Neural progenitor cell (in vitro differentiated cells): Measurements from ENCODE around the gene CLDN8. TPM values are rescaled to one million over a fixed set of nuclear protein-coding genes. Genes with fewer than 3 reads are reported as not detected.

Source experiments
- DNase-seq: peaks from one replicate; pipeline ENCODE4 v3.0.0-alpha.2; 2016; ENCODE audit warnings: low spot score
- H2AFZ ChIP-seq: fragments of 200-600 bp; sonication (generic); replicated peaks from 2 replicates; pipeline ENCODE4 v1.6.1; 2016; ENCODE audit warnings: antibody characterized with exemption
- H3F3A ChIP-seq: fragments of 200-600 bp; sonication (generic); 2 replicates; pipeline ENCODE4 v1.6.1; 2016; ENCODE audit warnings: antibody characterized with exemption, low read depth
- H3K27ac ChIP-seq: fragments of 200-600 bp; sonication (generic); 2 replicates; pipeline ENCODE4 v1.5.1; 2016; ENCODE audit warnings: mild to moderate bottlenecking
- H3K27me3 ChIP-seq: fragments of 200-600 bp; sonication (generic); 2 replicates; pipeline ENCODE4 v1.6.1; 2016; ENCODE audit warnings: mild to moderate bottlenecking, moderate library complexity
- H3K36me3 ChIP-seq: fragments of 200-600 bp; sonication (generic); 2 replicates; pipeline ENCODE4 v1.5.1; 2016
- H3K4me1 ChIP-seq: fragments of 200-600 bp; sonication (generic); 2 replicates; pipeline ENCODE4 v1.6.1; 2016; ENCODE audit warnings: mixed run types
- H3K4me2 ChIP-seq: fragments of 200-600 bp; sonication (generic); 2 replicates; pipeline ENCODE4 v1.6.1; 2016
- H3K4me3 ChIP-seq: fragments of 200-600 bp; sonication (generic); 2 replicates; pipeline ENCODE4 v1.5.1; 2016
- H3K79me2 ChIP-seq: fragments of 200-600 bp; sonication (generic); 2 replicates; pipeline ENCODE4 v1.6.1; 2016; ENCODE audit warnings: low read depth
- H3K9ac ChIP-seq: fragments of 200-600 bp; sonication (generic); 2 replicates; pipeline ENCODE4 v1.6.1; 2016
- H3K9me3 ChIP-seq: fragments of 200-600 bp; sonication (generic); 2 replicates; pipeline ENCODE4 v1.5.1; 2016; ENCODE audit warnings: low read depth
- H4K20me1 ChIP-seq: fragments of 200-600 bp; sonication (generic); 2 replicates; pipeline ENCODE4 v1.6.1; 2016; ENCODE audit warnings: low read depth
- H3K27ac Mint-ChIP-seq: 3 replicates; pipeline ENCODE4 v1.8.0; 2021; ENCODE audit warnings: mixed read lengths
- H3K27me3 Mint-ChIP-seq: 2 replicates; pipeline ENCODE4 v1.8.0; 2022; ENCODE audit warnings: low read depth, mild to moderate bottlenecking, inconsistent platforms, moderate library complexity, mixed read lengths; ENCODE audit not compliant: insufficient read depth
- H3K36me3 Mint-ChIP-seq: 3 replicates; pipeline ENCODE4 v1.8.0; 2021; ENCODE audit warnings: mixed read lengths
- H3K4me1 Mint-ChIP-seq: 3 replicates; pipeline ENCODE4 v1.8.0; 2021; ENCODE audit warnings: mixed read lengths
- H3K4me3 Mint-ChIP-seq: 3 replicates; pipeline ENCODE4 v1.8.0; 2021; ENCODE audit warnings: mild to moderate bottlenecking, moderate library complexity, mixed read lengths
- H3K9me3 Mint-ChIP-seq: 3 replicates; pipeline ENCODE4 v1.8.0; 2020; ENCODE audit warnings: mixed read lengths
- EZH2 ChIP-seq: fragments of 200-600 bp; sonication (generic); IDR thresholded peaks from 2 replicates; pipeline ENCODE4 v1.6.1; 2017; ENCODE audit warnings: antibody characterized with exemption, mild to moderate bottlenecking, moderate library complexity
- EZH2phosphoT487 ChIP-seq: fragments of 200-600 bp; sonication (generic); IDR thresholded peaks from 2 replicates; pipeline ENCODE4 v1.6.1; 2017; ENCODE audit warnings: antibody characterized with exemption
- total RNA-seq: library from RNA; depleted of rRNA; stranded (reverse); fragments of >200 nt; gene quantifications from 2 replicates; pipeline ENCODE4 v1.2.3, GENCODE V29; 2015; ENCODE audit warnings: low replicate concordance
- TF ChIP-seq, protein P1 (sequence below): fragments of 200-600 bp; sonication (generic); IDR thresholded peaks from 2 replicates; pipeline ENCODE4 v1.5.1; 2017; ENCODE audit warnings: antibody characterized with exemption, mild to moderate bottlenecking

Gene CLDN8
- total RNA-seq, 1 donor from 2014 or later, result not detected

DNA sequence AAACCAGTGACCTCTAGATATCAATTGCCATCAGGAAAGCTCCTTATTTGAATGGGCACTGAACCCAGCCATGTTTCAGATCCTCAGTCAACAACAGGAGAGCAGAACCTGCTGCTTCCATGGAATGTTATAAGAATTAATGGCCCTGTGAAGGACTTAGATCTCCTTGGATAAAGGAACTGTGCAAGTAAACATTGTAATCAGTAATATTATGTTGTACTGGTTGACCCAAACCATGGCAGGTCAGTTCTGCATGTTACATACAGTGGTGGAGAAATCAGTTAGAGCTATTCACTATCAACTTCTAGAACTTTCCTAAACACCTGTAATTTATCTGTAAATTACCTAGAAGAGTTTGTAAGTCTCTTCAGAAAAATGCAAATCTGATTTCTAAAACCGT is 11.2 kb upstream of the CLDN8 start:
- Mint-ChIP-seq H3K36me3 (no peaks in the 10 kb centered on the region), H3K9me3 (peaks cover 10% of the 10 kb centered on the region), H3K4me3 (no peak overlapping the region), H3K4me1 (peaks cover 17% of the 10 kb centered on the region), H3K27me3 (peaks cover 3% of the 10 kb centered on the region), H3K27ac (no peak overlapping the region)
- no peak overlapping the region for H2AFZ ChIP-seq
- H3K4me2 ChIP-seq, result no peak overlapping the region
- no peaks in the 10 kb centered on the region for H3K79me2 ChIP-seq
- H3K4me3 ChIP-seq, result no peak overlapping the region
- no peak overlapping the region for H3K27ac ChIP-seq
- no peaks in the 10 kb centered on the region for H3K36me3 ChIP-seq
- no peak overlapping the region for H3K9ac ChIP-seq
- no peak for DNase-seq
- no peaks in the 10 kb centered on the region for H3K9me3 ChIP-seq
- no peaks in the 10 kb centered on the region for H4K20me1 ChIP-seq
- no peaks in the 10 kb centered on the region for H3F3A ChIP-seq
- H3K27me3 ChIP-seq, result no peaks in the 10 kb centered on the region
- no peaks in the 10 kb centered on the region for H3K4me1 ChIP-seq
- no peak for TF ChIP-seq EZH2phosphoT487
- TF ChIP-seq, protein P1, sequence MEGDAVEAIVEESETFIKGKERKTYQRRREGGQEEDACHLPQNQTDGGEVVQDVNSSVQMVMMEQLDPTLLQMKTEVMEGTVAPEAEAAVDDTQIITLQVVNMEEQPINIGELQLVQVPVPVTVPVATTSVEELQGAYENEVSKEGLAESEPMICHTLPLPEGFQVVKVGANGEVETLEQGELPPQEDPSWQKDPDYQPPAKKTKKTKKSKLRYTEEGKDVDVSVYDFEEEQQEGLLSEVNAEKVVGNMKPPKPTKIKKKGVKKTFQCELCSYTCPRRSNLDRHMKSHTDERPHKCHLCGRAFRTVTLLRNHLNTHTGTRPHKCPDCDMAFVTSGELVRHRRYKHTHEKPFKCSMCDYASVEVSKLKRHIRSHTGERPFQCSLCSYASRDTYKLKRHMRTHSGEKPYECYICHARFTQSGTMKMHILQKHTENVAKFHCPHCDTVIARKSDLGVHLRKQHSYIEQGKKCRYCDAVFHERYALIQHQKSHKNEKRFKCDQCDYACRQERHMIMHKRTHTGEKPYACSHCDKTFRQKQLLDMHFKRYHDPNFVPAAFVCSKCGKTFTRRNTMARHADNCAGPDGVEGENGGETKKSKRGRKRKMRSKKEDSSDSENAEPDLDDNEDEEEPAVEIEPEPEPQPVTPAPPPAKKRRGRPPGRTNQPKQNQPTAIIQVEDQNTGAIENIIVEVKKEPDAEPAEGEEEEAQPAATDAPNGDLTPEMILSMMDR, result no peak
- no peak for TF ChIP-seq EZH2

DNA sequence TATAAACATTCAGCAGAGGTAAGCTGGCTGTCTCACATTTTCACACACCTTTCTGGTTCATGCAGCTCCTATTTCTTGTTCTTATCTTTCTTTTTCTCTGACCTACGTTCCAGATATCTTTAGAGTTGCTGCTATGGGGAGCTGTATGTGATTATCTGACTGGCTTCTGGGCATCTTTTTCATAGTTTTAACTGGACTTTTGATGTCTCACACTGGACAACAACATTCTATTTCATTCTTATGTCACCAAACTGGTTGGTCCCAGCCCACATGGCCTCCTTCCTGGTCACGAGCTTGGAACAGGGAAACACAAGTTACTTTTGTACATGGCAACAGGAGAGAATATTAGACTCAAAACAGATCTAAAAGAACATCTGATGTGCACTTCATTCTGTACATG is 7.7 kb upstream of the CLDN8 start:
- Mint-ChIP-seq H3K27me3 (peaks cover 6% of the 10 kb centered on the region), H3K4me1 (peaks cover 17% of the 10 kb centered on the region), H3K9me3 (peaks cover 2% of the 10 kb centered on the region), H3K27ac (no peak overlapping the region), H3K4me3 (no peak overlapping the region), H3K36me3 (peaks cover 2% of the 10 kb centered on the region)
- H3K27ac ChIP-seq, result no peak overlapping the region
- H3K36me3 ChIP-seq, result no peaks in the 10 kb centered on the region
- no peak overlapping the region for H3K9ac ChIP-seq
- TF ChIP-seq, protein P1, result no peak
- TF ChIP-seq EZH2 (no peak), EZH2phosphoT487 (no peak)
- no peaks in the 10 kb centered on the region for H3K27me3 ChIP-seq
- no peaks in the 10 kb centered on the region for H3K9me3 ChIP-seq
- H3K4me3 ChIP-seq, result no peak overlapping the region
- no peak for DNase-seq
- no peak overlapping the region for H3K4me2 ChIP-seq
- no peaks in the 10 kb centered on the region for H3K4me1 ChIP-seq
- H3K79me2 ChIP-seq, result no peaks in the 10 kb centered on the region
- no peak overlapping the region for H2AFZ ChIP-seq
- H4K20me1 ChIP-seq, result no peaks in the 10 kb centered on the region
- H3F3A ChIP-seq, result no peaks in the 10 kb centered on the region

DNA sequence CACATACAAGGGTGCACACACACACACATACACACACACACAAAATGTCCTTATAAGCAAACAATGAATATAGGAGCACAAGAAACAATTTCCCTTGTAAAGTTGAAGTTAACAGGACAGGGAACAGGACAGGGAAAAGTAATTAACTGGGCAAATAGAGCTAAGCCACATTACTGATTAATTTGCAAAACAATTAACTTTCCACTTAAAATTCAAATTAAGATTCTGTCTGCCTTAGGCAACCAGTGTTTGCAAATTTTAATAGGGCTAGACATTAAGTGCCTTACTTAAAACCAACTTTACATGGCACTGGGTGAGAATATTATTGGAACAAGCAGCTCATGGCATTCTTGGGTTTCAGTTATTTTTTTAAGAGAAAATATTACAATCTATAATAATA is 6.8 kb upstream of the CLDN8 start:
- H3K36me3 Mint-ChIP-seq, result peaks cover 2% of the 10 kb centered on the region
- Histone ChIP-seq H3K27me3 (no peaks in the 10 kb centered on the region), H2AFZ (no peak overlapping the region), H3F3A (no peaks in the 10 kb centered on the region), H3K4me3 (no peak overlapping the region), H4K20me1 (no peaks in the 10 kb centered on the region), H3K27ac (no peak overlapping the region), H3K4me2 (no peak overlapping the region), H3K9me3 (no peaks in the 10 kb centered on the region), H3K79me2 (no peaks in the 10 kb centered on the region), H3K4me1 (no peaks in the 10 kb centered on the region), H3K9ac (no peak overlapping the region), H3K36me3 (no peaks in the 10 kb centered on the region)
- H3K9me3 Mint-ChIP-seq, result peaks cover 2% of the 10 kb centered on the region
- peaks cover 6% of the 10 kb centered on the region for H3K27me3 Mint-ChIP-seq
- DNase-seq, result no peak
- no peak overlapping the region for H3K27ac Mint-ChIP-seq
- H3K4me3 Mint-ChIP-seq, result no peak overlapping the region
- H3K4me1 Mint-ChIP-seq, result peaks cover 12% of the 10 kb centered on the region
- TF ChIP-seq EZH2phosphoT487 (no peak), EZH2 (no peak)
- TF ChIP-seq, protein P1, result no peak
